COLO668 (cell line): ENCODE data around the gene SCN2B.

ENCODE experiments used
- DNase-seq: peaks from one replicate; lab custom pipeline; 2025; ENCODE audit not compliant: unreplicated experiment; lab: John Stamatoyannopoulos, UW

The SCN2B gene, protein sequence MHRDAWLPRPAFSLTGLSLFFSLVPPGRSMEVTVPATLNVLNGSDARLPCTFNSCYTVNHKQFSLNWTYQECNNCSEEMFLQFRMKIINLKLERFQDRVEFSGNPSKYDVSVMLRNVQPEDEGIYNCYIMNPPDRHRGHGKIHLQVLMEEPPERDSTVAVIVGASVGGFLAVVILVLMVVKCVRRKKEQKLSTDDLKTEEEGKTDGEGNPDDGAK

DNA sequence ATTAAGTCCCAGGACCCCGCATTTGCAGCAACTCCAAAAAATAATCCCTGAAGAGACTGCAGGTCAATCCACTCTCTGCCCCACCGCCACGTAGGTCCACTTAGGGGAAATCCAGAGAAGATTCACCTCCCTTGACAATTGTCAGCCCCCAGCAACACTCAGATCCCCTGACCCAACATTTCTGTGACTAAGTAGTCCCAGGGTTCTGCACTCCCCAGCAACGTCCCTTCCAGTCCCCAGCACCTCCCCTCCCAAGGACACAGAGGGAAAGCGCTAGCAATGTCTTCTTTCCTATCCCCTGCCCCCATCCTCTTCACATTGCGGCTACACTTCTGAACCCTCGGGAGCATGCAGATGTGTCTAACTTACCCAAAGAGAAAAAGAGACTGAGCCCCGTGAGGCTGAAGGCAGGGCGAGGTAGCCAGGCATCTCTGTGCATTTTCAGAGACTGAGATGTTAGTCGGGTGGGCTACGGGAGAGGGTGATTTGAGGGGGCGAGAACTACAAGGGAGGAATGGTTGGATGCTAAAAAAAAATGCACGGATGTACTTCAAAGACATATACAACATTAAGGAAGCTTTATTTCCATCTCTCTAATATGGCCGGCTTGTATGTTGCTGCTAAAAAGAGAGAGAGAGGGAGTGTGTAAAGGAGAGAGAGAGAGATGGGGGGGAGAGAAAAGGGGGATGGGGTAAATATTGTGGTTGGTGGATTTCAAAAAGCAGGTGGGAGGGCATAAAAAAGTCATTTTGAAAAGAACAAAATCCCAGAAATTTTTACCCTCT lies at the start of gene SCN2B:
TSS of gene SCN2B (minus strand) at position 647 of the 785 bp plus-strand sequence. CDS start at position 439, 208 bp downstream.
- DNase-seq, result no peak

DNA sequence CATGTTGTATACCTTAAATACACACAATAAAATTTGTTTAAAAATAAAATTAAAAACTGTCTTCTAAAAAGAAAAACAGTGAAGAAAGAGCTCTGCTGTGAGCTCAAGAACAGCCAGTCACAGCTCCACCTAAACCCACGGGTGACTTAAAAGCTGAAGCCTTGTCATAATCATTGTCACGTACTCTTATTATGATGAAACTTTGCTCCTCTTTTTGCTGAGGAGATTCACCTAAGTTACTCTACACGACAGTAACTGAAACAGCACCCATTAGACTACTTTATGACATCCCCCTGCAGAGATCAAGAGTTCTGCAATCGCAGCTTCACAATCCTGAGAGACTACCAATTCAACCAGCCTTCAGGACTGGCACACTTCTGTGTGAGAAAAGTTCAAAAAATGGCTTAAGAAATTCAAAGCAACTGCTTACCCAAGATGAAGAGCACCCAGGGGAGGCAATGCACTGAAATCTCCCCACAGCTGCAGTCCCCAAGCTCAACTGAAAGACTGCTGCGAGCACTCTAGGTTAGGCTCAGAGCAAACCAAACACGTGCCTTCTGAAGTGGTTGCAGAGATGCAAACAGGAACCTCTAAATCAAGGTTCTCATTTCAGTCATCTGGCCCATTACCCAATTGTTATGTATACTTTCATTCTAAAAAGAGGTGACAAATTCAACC lies 48.2 kb upstream of the SCN2B start, which contains the start of gene JAML:
TSS of gene JAML (minus strand) at position 501 of the 678 bp plus-strand sequence. CDS start 10,145 bp downstream, outside the sequence.
- DNase-seq, result no peak

DNA sequence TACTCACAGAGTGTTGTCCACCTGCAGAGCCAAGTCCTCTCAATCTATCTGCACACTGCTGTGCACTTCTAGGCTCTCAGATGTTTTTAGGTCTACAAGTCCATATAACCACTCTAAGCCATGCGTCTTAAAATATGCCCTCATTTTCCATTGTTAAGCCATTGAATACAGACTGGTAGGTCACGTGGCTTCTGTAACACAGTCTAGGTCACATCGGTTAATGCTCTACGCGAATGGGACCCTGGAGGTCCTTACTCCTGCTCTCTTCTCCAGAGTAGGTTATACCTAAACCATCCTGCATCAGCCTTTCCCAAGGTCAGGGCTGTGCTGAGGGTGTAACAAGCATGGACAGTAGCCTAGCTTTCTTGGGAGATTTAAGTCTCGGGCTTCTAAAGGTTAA lies 47.6 kb upstream of the SCN2B start:
- DNase-seq, result no peak

DNA sequence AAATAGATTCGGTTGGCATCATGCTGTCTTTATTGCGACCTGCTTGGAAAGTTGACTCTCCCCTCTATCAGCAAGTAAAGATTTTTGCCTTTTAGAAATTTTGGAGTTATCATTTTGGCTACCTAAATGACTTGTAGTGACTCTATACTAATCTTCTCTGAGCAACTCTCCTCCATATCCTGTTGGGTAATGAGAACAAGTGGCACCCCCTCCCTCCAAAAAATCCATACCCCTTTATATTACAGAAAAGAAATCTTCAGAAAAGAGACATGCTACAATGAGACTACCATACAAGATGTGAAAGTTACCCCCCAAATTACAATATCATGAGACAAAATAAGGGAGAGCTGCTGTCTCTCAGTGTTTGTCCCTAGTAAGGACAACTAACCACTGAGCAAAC lies 47.1 kb upstream of the SCN2B start:
- no peak for DNase-seq

DNA sequence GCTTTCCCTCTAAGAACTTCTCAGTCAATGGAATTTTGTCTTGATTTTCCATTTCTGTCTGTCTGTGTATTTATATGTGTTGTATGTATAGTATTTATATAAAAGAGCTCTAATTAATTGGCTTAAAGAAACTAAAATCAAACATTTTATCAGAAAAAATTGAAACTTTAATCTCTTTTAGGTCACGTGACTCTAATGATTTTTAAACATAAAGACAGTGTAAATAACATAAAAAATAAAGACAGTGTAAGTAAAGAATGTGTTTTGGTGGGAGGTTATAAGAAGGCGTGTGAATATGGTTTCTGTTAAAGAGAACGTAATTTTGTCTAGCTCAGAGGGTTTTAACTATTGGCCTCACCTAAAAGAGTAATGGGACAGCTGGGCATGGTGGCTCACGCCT lies 46.0 kb upstream of the SCN2B start:
- DNase-seq, result no peak

DNA sequence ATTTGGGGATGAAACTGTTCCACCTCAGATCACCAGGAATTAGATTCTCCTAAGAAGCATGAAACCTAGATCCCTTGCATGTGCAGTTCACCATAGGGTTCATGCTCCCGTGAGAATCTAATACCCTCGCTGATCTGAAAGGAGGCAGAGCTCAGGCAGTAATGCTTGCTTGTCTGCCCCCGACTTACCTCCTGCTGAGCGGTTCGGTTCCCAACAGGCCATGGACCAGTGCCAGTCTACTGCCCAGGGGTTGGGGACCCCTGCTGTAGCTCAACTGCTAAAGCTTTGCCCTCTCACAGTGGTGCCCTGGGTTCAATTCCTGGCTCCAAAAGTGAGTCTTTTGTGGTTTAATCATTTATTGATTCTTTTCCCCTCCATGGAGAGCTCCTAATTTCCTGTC lies 45.0 kb upstream of the SCN2B start:
- DNase-seq, result no peak

DNA sequence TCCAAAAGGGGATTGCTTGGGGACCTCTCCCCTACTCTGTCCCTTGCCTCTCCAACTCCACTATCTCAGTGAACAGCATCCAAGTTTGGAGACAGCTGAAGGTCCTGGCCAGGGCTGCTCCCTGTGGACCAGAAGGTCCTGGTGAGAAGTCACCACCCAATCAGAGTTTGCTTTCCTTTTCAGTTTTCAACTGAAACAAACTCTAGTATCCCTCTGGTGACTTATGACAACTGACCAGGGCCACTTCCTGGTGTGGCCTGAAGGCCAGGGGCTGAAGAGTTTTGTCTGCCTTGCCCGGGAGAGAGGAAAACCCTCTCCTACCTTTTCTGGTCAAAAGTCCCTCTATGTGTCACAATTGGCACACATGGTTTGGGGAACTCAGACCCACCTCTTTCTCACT lies 43.3 kb upstream of the SCN2B start:
- DNase-seq, result no peak

DNA sequence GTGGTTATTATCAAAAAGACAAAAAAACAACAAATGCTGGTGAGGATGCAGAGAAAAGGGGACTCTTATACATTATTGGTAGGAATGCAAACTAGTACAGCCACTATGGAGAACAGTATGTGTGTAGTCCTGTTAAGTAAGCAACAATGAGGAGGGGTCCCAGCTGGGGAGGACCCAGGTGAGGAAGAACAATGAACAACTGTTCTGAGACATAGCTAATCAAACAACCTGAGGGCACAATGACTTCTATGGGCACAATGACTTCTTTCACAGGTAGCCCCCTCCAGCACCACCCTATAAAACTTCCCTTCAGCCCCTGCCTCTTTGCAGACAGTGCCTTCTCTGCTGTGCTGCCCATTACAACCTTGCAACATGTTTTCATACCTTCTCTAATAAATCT lies 42.8 kb upstream of the SCN2B start:
- DNase-seq, result no peak

DNA sequence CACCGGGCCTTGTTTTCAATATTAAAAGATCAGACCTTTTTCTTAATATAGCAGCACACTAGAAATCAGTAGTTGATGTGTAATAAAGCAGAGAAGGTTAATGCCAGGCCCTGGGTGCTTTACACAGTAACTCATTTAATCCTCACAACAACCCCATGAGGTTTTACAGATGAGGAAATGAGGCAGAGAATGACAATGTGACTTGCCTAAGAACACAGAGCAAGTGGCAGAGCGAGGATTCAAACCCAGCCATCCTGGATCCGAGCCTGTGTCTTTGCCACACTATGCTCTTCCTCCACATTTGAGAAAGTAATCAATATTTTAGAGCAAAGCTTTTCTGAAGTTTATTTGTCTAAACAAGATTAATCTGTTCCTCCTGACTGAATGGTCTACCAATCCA lies 41.1 kb upstream of the SCN2B start:
- no peak for DNase-seq

DNA sequence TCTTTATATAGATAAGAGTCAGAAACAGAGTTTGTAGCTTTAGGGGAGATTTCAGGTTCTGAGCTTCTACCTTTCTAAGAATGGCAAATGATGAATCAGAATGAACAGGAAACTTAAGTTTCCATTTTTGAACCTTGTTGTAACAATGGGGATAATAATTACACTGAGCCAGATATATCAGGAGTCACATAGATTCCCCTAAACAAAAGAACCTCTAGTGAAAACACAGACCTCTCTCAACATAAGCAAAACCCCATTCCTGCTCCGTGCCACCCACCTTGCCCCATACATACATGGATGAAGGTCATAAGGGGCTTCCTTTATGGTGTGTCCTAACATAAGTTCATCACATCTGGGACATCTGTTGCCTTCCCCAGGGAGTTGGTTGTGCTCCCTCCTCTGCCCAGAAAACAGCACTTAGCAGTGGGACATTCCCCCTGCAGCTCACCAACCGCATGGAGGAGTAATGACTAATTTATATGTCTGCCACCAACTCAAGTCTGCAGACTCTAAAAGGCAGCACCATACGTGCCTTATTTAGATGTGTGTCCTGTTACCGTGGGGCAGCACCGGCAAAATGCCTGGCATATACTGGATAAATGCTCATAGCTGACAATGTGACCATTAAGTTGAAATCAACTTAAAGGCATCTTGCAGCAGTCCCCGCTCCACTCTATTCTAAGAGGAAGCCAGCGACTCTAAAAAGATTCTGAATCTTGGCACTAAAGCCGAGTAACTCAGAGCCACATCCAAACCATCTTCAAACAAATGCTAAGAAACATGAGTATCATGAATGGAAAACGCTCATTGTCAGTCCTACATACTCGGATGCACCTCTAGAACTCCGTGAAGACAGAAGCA lies 40.4 kb upstream of the SCN2B start:
- no peak for DNase-seq

DNA sequence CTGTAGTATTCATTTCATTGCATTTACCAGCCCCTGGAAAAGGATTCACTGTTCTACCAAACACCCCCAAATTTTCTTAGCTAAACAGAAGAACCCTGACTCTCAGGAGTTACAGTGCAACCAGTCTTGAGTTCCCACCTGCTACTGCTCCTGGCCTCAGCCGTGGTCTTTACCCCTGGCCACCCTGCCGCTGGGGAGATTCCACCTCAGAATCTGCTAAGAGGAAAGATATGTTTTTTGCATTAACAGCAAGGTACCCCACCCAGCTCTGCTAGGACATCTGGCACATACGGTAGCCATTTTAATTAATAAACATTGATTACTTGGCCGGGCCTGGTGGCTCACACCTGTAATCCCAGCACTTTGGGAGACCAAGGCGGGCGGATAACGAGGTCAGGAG lies 39.3 kb upstream of the SCN2B start:
- no peak for DNase-seq

DNA sequence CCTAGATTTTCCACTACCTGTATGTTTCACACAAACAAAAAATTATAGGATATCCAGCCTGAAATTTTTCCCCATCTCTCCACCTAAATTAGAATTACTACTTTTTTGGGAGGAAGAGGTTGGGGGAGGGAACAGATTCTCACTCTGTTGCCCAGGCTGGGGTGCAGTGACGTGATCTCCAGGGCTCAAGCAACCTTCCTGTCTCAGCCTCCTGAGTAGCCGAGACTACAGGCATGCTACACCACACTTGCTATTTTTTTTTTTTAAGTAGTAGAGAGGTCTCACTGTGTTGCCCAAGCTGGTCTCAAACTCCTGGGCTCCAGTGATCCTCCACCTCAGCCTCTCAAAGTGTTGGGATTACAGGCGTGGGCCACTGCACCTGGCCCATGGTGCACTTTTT lies 38.8 kb upstream of the SCN2B start:
- DNase-seq, result no peak

DNA sequence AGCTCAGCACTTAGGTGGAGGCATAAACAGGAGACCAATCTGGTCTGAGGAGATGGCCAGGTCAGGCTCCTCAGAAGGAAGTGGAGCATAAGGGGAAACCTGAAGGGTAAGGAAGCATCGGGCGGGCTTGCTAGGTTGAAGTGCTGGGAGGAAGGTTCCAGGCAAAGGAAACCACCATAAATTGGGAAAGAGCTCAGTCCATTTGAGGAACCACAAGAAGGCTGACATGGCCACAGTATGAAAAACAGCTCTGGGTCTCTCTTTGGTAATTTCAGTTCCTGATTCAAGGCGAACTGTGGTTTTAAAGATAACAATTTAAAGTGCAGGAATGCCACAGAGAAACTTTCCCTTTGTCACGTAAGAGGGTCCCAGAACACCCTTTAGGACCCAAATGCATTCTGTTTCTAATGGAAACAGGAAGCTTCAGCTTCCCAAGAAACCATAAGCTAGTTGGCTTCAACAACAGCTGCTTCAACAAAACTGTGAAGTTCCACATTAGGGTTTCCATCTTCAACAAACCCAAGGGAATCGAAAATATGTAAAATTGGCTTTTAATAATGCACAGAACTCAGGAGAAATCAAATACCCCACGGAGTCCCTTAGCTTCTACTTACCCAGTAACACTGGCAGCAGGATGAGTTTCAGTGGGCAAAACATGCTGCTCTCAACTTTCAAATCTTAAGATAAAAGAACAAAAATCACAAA lies 37.9 kb upstream of the SCN2B start:
- DNase-seq, result no peak

DNA sequence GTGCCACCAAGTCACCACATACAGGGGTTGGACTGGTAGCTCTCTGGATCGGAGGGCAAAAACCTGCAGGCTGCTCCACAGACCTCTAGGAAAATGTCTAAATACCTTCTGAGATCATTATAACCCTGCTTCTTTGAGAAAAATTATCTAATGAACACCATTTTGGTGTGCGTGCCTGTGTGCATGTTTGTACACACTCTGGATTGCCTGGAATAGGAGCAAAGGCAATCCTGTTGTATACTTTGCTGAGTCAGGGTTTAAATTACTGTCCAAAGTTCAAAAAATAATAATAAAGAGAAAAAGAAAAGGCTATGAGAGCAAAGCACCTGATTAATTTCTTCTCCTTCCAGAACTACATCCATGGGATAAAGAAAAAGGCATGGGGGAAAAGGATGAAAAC lies 37.3 kb upstream of the SCN2B start:
- no peak for DNase-seq

DNA sequence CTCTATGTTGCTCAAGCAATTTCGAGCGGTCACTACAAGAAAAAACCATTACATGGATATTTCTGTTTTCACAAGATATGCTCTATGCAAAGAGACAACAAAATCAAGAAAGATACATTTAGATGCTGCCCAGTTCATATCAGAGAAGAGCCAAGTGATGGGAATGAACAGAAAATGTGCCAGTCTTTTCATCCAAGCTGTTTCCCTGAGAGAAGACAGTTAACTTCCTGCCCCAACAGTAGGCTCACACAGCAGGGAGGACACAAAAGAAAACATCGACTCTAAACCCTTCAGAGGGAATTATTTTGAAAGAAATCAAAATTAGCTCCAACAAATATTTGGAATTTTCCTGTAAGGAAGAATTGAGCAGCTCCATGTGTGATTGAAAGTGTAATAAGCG lies 36.8 kb upstream of the SCN2B start:
- DNase-seq, result no peak

DNA sequence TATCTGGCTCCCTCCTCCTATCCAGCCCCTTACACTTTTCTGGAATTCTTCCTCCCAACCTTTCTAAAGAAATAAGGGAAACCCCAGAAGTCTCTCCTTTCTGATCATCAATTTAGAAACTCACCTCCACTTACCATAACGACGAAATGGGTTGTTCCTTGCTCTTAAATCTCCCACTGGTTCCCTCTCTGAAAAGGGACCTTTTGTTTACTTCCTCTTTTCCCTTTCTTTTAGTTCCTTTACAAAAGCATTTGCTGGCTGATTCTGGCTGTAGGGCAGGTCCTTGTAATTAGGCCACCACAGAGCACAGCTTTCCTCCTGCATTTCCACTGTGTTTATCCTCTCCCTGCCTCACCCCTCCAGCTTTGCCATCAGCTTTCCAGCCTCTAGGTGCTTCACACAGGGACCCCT lies 36.3 kb upstream of the SCN2B start:
- DNase-seq, result no peak

DNA sequence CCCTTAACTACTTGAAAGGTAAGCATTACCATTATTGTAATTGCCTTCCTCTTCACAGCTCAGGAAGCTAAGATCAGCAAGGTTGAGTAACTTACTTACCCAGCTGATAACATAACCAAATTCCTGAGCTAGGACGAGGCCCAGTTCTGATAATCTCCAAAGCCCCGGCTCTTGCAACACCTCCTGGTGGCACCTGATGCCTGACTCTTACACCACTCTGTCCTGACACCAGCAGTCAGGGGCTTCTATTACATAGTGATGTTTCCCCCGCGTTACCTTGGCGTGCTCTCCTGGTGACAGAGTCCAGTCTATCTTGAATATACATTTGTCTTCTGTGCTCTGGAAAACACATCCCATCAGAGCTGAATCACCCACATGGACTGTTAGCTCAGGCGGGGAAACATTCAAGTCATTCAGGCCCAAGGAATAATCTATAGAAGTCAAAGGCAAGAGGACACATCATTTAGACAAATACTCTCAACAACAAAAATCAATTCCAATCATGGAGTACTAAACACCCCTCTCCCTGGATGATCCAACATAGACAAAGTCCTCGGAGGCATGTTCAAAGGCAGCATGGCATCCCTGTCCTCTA lies 35.8 kb upstream of the SCN2B start:
- DNase-seq, result no peak

DNA sequence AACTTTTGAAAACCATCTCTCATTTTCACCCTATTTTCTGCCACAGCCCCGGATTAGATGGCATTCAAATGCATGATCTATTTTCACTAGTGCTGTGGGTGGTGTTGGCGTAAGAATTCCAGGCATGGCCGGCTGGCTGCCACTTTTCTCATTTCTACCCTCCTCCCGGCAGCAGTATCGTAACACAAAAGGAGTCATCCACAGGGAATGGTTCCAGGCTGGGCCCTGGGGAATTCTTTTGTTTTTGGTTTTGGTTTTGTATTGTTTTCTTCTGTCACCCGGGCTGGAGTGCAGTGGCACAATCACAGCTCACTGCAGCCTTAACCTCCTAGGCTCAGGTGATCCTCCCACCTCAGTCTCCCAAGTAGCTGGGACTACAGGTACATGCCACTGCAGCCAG lies 34.6 kb upstream of the SCN2B start:
- DNase-seq, result no peak

DNA sequence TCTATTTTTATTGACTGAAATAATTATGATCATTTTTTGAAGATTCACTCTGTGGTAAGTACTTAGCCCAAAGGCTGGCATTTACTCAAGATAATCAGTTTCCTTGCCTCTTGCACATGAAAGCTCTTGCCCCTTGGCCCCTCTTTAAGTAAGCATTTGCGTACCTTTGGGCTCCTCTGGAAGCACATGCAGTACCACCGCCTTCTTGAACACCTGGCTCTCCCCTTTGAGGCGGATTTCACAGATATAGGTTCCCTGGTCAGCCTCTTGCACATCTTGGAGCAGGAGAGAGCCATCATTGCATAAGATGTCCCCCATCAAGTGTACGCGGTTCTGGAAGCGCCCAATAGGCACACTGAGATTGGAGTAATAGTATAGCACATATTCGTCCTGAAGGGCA lies 33.9 kb upstream of the SCN2B start:
- no peak for DNase-seq

DNA sequence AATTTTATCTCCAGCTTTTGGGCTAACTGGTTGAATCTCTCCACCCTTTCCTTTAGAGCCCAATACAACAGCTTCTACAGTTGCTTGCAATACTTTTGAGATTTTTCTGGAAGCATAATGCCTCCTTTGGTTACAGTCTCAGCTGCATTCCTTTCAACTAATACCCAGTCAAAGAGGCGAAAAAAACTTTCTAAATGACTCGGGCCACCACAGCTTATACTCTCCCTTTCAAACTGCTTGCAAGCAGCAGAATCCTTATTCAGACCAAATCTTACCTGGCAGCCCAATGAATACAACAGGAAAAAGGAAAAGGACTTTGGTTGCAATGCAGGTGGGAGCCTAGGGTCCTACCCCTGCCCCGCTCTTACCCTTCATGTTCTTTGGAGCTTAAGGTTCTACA lies 32.6 kb upstream of the SCN2B start:
- DNase-seq, result no peak
